HG03135 (cell line): ENCODE data around the gene SLC9A9.
A peak's percentile ranks its signal among the peaks of the same experiment; 100 is the strongest.

Experiments used
- ATAC-seq: cut with Tn5 transposase; IDR thresholded peaks from one replicate; pipeline ENCODE4 v1.9.1; 2021; ENCODE audit warnings: mild to moderate bottlenecking, moderate library complexity; ENCODE audit not compliant: unreplicated experiment

Gene SLC9A9

GRCh38 chr3:143273975-143274690, 574.1 kb downstream of the SLC9A9 start:
- no peak for ATAC-seq

- ATAC-seq = no peak
These were observed 577.1 kb downstream of the SLC9A9 start for GRCh38 chr3:143271136-143271535.

GRCh38 chr3:143269741-143270140, 578.5 kb downstream of the SLC9A9 start:
- ATAC-seq = no peak

DNA sequence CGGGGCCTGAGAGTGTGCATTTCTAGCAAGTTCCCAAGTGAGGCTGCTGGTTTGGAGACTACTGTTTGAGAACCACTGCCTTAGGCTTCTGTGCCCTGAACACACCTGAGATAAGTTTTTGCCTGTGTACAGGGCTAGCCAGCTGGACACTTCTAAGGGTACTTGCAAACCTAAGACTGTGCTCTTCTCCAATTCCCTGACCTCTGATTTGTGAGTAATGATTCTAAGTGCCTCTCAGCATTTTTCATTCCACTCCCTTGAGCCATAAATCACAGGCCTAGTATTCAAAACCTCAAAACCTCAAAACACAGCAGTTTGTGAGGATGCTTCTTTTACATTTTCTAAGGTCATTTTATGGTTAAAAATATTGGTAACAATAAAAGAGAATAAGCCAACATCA, 580.3 kb downstream of the SLC9A9 start:
- ATAC-seq = no peak

GRCh38 chr3:143266927-143267326, 581.3 kb downstream of the SLC9A9 start:
- ATAC-seq = peak; percentile 77

GRCh38 chr3:143266511-143266910, 581.8 kb downstream of the SLC9A9 start:
- ATAC-seq = no peak

DNA sequence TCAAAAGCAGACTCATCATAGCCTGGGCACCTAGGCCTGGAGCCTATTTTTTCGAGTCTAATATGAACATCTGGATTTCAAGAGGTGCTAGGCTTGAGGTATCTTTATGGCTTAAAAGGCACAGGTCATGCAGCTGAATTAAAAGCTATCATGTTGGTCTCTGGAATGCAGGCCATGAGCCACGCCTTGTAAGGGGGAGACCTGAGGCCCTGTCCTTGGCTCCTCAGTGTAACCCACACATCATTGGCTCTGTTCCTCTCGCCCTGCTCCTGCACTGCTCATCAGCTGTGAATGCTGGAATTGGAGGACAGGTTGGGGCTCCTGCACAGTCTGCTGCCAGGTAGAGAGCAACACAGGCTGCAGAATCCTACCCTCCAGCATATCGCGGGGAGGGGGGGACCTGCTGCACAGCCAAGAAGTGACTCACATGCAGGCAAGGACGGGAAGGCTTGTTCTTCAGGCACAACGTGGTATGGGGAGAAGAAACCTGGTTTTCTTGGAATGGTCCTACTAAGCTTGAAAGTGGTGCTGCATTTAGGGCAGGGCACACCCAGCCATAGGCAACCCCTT, 582.7 kb downstream of the SLC9A9 start:
- ATAC-seq = no peak

DNA sequence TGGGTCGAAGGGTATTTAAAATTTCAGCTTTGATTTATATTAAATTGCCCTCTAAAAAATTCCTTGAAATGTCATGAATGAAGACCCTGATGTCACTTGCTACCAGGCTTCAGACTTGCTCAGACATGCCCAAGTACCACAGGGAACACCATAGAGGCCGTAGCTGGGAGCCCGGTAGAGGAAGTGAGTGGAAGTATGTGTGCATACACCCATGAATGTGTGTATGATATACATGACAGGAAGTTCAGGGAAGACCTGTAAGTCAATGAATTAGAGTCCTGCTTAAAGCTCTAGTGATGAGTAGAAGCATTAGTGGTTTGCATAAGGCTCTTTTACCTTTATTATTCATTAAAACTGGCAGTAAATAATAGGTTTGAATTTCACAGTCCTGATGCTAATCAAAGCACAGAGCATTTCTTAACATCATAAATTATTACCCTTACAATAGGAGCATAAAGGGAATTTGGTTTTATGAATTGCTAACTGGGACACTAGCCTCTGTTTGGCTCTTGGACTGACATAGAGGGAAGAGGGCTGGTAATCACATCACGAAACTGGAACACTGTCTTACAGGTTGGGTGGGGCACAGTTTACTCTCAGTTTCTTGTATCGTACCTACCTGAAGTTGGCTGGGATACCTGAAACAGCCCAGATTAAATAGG, 584.3 kb downstream of the SLC9A9 start:
- no peak for ATAC-seq

DNA sequence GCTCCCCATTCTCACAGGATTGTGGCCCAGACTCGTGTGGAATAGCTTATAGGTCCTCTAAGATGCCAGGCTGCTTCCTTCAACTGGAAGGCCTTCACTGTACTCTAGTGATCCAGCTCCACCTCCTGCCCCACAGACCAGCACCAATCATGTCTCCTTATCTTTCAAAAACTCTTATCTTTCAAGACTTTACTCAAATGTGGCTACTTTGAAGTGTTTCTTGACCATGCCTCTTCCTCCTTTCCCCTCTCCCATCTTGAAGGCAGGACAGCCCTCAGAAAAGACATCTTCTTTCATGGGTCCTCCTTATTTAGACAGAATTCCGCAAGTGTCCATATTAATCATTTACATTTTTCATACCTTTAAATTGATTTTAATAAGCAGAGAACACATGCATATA, 586.4 kb downstream of the SLC9A9 start:
- no peak for ATAC-seq

GRCh38 chr3:143258692-143259091, 589.6 kb downstream of the SLC9A9 start:
- ATAC-seq = no peak

DNA sequence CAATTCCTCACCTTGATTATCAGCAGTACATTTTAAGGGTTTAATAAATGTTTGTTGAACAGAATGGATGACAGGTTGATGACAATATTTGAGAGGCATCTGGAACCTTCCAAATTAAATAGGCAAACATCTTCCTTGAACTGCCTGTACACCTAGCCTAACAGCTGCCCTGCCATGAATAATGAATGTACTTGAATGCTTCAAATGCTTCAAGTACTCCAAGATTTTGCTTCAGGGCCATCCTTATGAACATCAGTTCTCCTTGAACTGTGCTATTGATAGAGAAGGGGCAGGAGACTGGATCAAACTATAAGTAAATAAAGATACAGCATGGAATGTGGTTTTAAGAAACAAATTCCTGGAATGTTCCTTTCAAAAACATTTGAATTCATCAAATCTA, 591.9 kb downstream of the SLC9A9 start:
- ATAC-seq = no peak

- no peak for ATAC-seq
These were observed 592.5 kb downstream of the SLC9A9 start for GRCh38 chr3:143255739-143256138.

DNA sequence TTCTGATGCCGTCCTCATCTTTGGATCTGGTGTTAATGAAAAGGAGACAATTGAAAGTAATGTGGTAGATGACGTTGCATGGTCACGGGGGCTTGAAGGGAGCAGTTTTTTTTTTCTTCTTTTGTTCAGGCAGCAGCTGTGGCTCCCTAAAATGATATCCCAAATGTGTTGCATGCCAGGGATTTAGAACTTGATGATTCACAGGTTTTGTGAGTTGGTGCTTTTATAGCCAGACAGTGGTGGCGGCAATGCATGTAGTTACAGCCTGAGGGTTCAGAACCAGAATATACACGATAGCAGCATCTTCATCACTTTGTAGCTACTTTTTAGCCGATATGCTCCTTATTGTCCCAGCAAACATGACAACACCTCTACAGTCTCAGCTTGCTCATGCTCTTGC, 595.3 kb downstream of the SLC9A9 start:
- no peak for ATAC-seq

DNA sequence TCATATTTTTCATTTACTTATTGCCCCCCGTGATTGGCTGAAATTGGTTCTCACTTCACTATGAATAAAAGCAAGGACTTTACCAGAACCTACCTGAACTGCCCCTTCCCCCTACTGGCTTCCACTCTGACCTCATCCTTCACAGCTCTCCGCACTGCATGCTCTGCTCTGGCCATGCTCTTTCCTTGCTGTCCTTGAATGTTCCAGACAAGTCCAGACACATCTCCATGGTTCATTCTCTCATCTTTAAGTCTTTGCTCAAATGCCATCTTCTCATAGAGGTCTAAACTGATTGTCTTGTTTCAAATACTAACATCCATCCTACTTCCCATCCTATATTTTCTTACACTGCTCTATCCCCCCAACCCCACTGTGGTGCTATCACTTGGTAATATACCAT, 599.3 kb downstream of the SLC9A9 start:
- ATAC-seq = no peak

DNA sequence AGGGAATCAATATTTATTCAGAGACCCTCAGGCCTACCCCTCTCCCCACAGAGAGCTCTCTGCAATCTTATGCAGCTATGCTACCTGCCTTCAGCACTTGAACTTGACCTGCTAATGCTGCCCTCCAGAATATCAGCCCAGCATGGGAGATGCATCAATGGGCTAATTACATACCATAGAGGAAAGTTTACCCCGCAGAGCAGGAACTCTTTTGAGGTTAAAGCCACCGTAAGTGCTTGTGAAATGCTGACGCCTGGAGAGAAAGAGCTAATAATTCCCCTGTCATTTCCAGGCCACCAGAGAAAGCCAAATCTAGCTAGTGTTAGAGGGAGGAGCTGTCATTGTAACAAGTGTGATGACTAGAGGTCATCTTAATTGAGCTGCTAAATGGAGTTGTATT, 601.2 kb downstream of the SLC9A9 start:
- ATAC-seq = no peak

DNA sequence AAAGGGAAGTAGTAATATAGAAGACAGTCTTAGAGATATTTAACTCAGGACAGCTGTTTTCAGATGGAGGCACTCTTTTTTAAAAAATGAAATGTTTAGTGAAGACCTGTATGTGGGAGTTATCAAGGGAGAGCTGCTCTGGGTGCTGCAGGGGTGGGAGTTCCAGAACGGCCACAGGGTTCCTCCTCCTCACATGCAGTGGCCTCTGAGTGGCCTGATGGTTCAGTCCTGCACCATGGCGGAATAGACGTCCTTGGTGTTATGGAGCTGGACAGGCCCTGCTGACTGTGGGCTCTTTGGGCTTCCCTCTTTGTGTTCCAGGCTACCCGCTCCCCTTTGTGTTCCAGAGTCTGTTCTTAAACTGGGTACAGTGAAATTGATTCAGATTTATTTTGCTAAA, 602.6 kb downstream of the SLC9A9 start:
- ATAC-seq = no peak

GRCh38 chr3:143244516-143245063, 603.7 kb downstream of the SLC9A9 start:
- ATAC-seq = no peak

- ATAC-seq = no peak
These were observed 604.6 kb downstream of the SLC9A9 start for GRCh38 chr3:143243686-143244085.

- no peak for ATAC-seq
These were observed 605.6 kb downstream of the SLC9A9 start for GRCh38 chr3:143242691-143243090.

- ATAC-seq = no peak
These were observed 606.2 kb downstream of the SLC9A9 start for GRCh38 chr3:143242101-143242500.

- ATAC-seq = no peak
These were observed 606.8 kb downstream of the SLC9A9 start for GRCh38 chr3:143241481-143241951.

DNA sequence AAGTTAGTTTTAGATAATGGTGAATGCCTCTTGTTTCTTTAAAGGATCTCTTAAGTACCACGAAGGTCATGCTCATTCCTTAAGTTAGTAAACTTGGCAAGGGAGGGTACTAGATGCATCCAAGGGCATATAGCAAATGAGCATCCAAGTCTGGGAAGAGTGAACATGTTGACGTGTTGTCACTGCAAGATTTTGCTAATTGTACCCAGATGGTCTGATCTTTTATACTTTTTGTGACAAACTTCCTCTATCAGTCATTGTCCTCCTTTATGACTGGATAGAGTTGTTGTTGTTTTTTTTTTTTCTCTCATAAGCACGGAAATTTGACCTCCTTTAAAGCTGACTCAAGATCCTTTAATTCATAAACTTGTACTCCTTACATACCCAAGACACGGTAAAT, 607.4 kb downstream of the SLC9A9 start:
- no peak for ATAC-seq
